Fibroblast of lung (primary cell): ENCODE results near the gene YIPF4. TPM values are rescaled to one million over a fixed set of nuclear protein-coding genes. Genes with fewer than 3 reads are reported as not detected.

ENCODE experiments used
- DNase-seq, 2 donors: peaks; one replicate each; pipeline versions ENCODE4 v3.0.0 to v3.0.0-alpha.2; 2010; ENCODE audit warnings: low read depth in 2 of 2
- H2AFZ ChIP-seq: 2 replicates; pipeline ENCODE4 v1.5.1; 2012; ENCODE audit warnings: low read length, control low read depth, inconsistent platforms
- H3K27ac ChIP-seq: 2 replicates; pipeline ENCODE4 v1.5.1; 2011; ENCODE audit warnings: low read length, control low read depth; ENCODE audit not compliant: insufficient read depth
- H3K27me3 ChIP-seq: 2 replicates; pipeline ENCODE4 v1.5.1; 2011; ENCODE audit warnings: mild to moderate bottlenecking, low read length; ENCODE audit not compliant: control insufficient read depth, insufficient read depth
- H3K36me3 ChIP-seq: 2 replicates; pipeline ENCODE4 v1.5.1; 2011; ENCODE audit warnings: low read length; ENCODE audit not compliant: control insufficient read depth, insufficient read depth
- H3K4me1 ChIP-seq: 2 replicates; pipeline ENCODE4 v1.5.1; 2011; ENCODE audit warnings: low read length; ENCODE audit not compliant: control insufficient read depth, insufficient read depth; ENCODE audit errors: extremely low read depth
- H3K4me2 ChIP-seq: 2 replicates; pipeline ENCODE4 v1.5.1; 2011; ENCODE audit warnings: low read length, control low read depth; ENCODE audit not compliant: insufficient read depth; ENCODE audit errors: extremely low read depth
- H3K4me3 ChIP-seq, 4 experiments: fragments of 200-600 bp in 1 of 4; sonication (generic) in 1 of 4; replicated peaks in 1 of 4; 2 replicates each; pipeline ENCODE4 v1.5.1; 2011 to 2016; ENCODE audit warnings: low read length in 4 of 4, low read depth in 3 of 4, mild to moderate bottlenecking in 3 of 4, control low read depth in 2 of 4, inconsistent platforms in 1 of 4, mixed read lengths in 1 of 4; ENCODE audit not compliant: insufficient read depth in 1 of 4; ENCODE audit errors: control extremely low read depth in 1 of 4
- H3K79me2 ChIP-seq: 2 replicates; pipeline ENCODE4 v1.5.1; 2012; ENCODE audit warnings: mild to moderate bottlenecking, low read length, inconsistent platforms; ENCODE audit not compliant: control insufficient read depth, insufficient read depth
- H3K9ac ChIP-seq: 2 replicates; pipeline ENCODE4 v1.5.1; 2011; ENCODE audit warnings: mild to moderate bottlenecking, low read length, control low read depth; ENCODE audit not compliant: insufficient read depth
- H3K9me3 ChIP-seq: 2 replicates; pipeline ENCODE4 v1.5.1; 2012; ENCODE audit warnings: low read depth, low read length; ENCODE audit not compliant: control insufficient read depth, insufficient read depth
- H4K20me1 ChIP-seq: 2 replicates; pipeline ENCODE4 v1.5.1; 2011; ENCODE audit warnings: low read length; ENCODE audit not compliant: control insufficient read depth, insufficient read depth; ENCODE audit errors: extremely low read depth
- CTCF ChIP-seq, 2 donors: IDR thresholded peaks in 1 of 2; conservative IDR thresholded peaks in 1 of 2; 1 replicate in 1 of 2; 2 replicates in 1 of 2; pipeline ENCODE4 v1.5.1; 2011 to 2012; ENCODE audit warnings: low read length in 2 of 2, control low read depth in 1 of 2, inconsistent platforms in 1 of 2, low read depth in 1 of 2, mild to moderate bottlenecking in 1 of 2
- EZH2 ChIP-seq: IDR thresholded peaks from 2 replicates; pipeline ENCODE4 v1.5.1; 2012; ENCODE audit warnings: low read length, control low read depth, mild to moderate bottlenecking; ENCODE audit errors: missing control alignments
- polyA plus RNA-seq, 2 donors: library from polyadenylated mRNA; depleted of rRNA in 1 of 2; stranded (reverse) in 1 of 2; unstranded in 1 of 2; fragments of >200 nt; gene quantifications; 2 replicates each; pipeline ENCODE4 v1.2.1, GENCODE V29; 2011 to 2012; ENCODE audit warnings: missing spikeins in 1 of 2
- total RNA-seq: library from RNA; depleted of rRNA; stranded (reverse); fragments of >200 nt; gene quantifications from 2 replicates; pipeline ENCODE4 v1.2.1, GENCODE V29; 2014

YIPF4 gene
- total and polyA plus RNA-seq, 2 donors (not counting 1 experiment from before 2014, with no cell fraction given): 17.2 to 23.3 TPM

- no peak overlapping the region for H2AFZ ChIP-seq
- DNase-seq: no peak
- H3K36me3 ChIP-seq: no peaks in the 10 kb centered on the region
- peaks cover 31% of the 10 kb centered on the region for H3K79me2 ChIP-seq
- H3K9ac ChIP-seq: peak overlapping the region; percentile 95
- H3K9me3 ChIP-seq: no peaks in the 10 kb centered on the region
- no peaks in the 10 kb centered on the region for H4K20me1 ChIP-seq
- no peaks in the 10 kb centered on the region for H3K27me3 ChIP-seq
- TF ChIP-seq EZH2: no peak
- TF ChIP-seq CTCF (conservative IDR thresholded peaks at IDR 0.05 in 1 of 2, IDR thresholded peaks at IDR 0.05 in 1 of 2; ENCODE audit: low read depth in 1 of 2, low read length in 2 of 2): no peak
- peaks cover 3% of the 10 kb centered on the region for H3K4me1 ChIP-seq
- H3K27ac ChIP-seq: peak overlapping the region; percentile 83
- H3K4me2 ChIP-seq: peak overlapping the region; percentile 44
- peak overlapping the region; percentile 83 to 100 (median 88) for H3K4me3 ChIP-seq
Observed at GRCh38 chr2:32278478-32278853, 762 bp downstream of the YIPF4 start.

DNA sequence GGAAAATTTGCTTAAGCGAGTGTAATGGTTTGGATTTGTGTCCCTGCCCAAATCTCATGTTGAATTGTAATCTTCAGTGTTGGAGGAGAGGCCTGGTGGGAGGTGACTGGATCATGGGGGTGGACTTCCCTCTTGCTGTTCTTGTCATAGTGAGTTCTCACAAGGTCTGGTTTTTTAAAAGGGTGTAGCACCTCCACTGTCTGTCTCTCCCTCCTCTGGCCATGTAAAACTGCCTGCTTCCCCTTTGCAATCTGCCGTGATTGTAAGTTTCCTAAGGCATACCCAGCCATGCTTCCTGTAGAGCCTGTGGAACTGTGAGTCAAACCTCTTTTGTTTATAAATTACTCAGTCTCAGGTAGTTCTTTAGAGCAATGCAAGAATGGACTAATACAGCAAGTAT, 6.6 kb downstream of the YIPF4 start:
- H3K36me3 ChIP-seq: no peaks in the 10 kb centered on the region
- H3K27me3 ChIP-seq: no peaks in the 10 kb centered on the region
- H3K4me2 ChIP-seq: peak overlapping the region; percentile 13
- no peak for TF ChIP-seq CTCF (conservative IDR thresholded peaks at IDR 0.05 in 1 of 2, IDR thresholded peaks at IDR 0.05 in 1 of 2; ENCODE audit: low read depth in 1 of 2, low read length in 2 of 2)
- no peak for TF ChIP-seq EZH2
- peaks cover 5% of the 10 kb centered on the region for H3K4me1 ChIP-seq
- H2AFZ ChIP-seq: no peak overlapping the region
- H3K79me2 ChIP-seq: peaks cover 34% of the 10 kb centered on the region
- no peak overlapping the region for H3K9ac ChIP-seq
- H3K27ac ChIP-seq: no peak overlapping the region
- DNase-seq: peak in 1 of 2 donors; percentile 51
- H4K20me1 ChIP-seq: no peaks in the 10 kb centered on the region
- H3K4me3 ChIP-seq: no peak overlapping the region
- H3K9me3 ChIP-seq: no peaks in the 10 kb centered on the region

DNA sequence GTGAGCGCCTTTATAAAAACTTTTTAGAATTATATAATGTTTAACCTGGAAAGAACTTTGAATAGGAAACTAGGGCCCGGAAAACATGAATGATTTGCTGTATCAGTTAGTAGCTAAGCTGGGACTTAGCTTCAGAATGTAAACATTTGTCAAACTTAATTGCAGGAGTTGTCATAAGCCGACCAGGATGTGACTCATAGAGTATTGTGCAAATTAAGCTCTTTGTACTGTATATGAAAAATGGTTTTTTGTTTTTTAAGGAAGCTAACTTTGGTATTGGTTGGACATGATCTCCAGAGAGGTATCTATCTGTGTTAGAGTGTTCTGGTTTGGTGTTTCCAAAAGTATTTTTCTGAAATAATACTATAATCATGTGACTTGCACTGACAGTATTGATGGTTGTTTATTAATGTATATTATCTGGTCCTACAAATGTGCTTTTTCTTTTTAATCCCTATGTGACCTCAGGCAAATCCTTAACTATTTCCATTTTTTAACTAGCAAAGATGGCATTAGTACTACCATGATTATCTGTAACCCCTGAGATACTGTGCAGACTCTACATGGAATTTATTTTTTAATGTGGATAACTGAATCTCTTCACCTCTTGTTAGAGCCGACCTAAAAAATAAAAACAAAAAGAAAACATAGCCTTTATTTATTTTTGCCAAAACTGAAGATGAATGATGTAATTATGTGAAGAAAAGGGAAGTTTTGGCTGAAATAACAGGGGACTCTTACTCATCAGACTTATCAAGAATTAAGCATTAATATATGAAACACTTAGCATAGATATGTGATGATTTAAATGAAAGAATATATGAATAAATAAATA, 11.7 kb downstream of the YIPF4 start:
- H3K79me2 ChIP-seq: peaks cover 20% of the 10 kb centered on the region
- TF ChIP-seq EZH2 (no peak), CTCF (conservative IDR thresholded peaks at IDR 0.05 in 1 of 2, IDR thresholded peaks at IDR 0.05 in 1 of 2; ENCODE audit: low read depth in 1 of 2, low read length in 2 of 2) (no peak)
- peak overlapping the region; percentile 23 for H3K4me2 ChIP-seq
- no peaks in the 10 kb centered on the region for H4K20me1 ChIP-seq
- no peaks in the 10 kb centered on the region for H3K9me3 ChIP-seq
- H3K36me3 ChIP-seq: no peaks in the 10 kb centered on the region
- DNase-seq: peak; percentile 78 to 91
- peak overlapping the region; percentile 36 for H3K27ac ChIP-seq
- H3K9ac ChIP-seq: no peak overlapping the region
- H3K27me3 ChIP-seq: no peaks in the 10 kb centered on the region
- no peak overlapping the region for H3K4me3 ChIP-seq
- no peak overlapping the region for H2AFZ ChIP-seq
- H3K4me1 ChIP-seq: peaks cover 2% of the 10 kb centered on the region
